Brain microvascular endothelial cell (primary cell): ENCODE results near the gene ARHGAP6.
"Not testable (repeated sequence)": the region's sequence is repeated elsewhere in the genome, so short reads cannot be mapped to it uniquely, and the experiment has no call there.

ENCODE experiments used
- DNase-seq: peaks from one replicate; pipeline ENCODE4 v3.0.0-alpha.2; 2020
- H3K27ac ChIP-seq: fragments of 250-450 bp; sonication (Bioruptor Pico); 2 replicates; pipeline ENCODE4 v1.5.1; 2020; ENCODE audit warnings: mild to moderate bottlenecking, moderate library complexity
- H3K27me3 ChIP-seq: fragments of 250-450 bp; sonication (Bioruptor Pico); replicated peaks from 2 replicates; pipeline ENCODE4 v1.5.1; 2020; ENCODE audit warnings: mild to moderate bottlenecking
- H3K36me3 ChIP-seq: fragments of 250-450 bp; sonication (Bioruptor Pico); replicated peaks from 2 replicates; pipeline ENCODE4 v1.5.1; 2020; ENCODE audit warnings: mild to moderate bottlenecking
- H3K4me3 ChIP-seq: 2 replicates; pipeline ENCODE4 v1.5.1; 2011; ENCODE audit warnings: low read depth, mild to moderate bottlenecking, control low read depth, low read length, moderate library complexity
- CTCF ChIP-seq: IDR thresholded peaks from 2 replicates; pipeline ENCODE4 v1.5.1; 2011; ENCODE audit warnings: low read depth, mild to moderate bottlenecking, moderate library complexity, low read length, control low read depth, inconsistent platforms; ENCODE audit errors: missing control alignments
- in situ Hi-C: cut with HindIII; loops from 2 replicates; pipeline ENCODE4 v1.10.0; 2017; ENCODE audit warnings: low sequenced_read_pairs, low pct_ligation_motif_present

ARHGAP6 gene

DNA sequence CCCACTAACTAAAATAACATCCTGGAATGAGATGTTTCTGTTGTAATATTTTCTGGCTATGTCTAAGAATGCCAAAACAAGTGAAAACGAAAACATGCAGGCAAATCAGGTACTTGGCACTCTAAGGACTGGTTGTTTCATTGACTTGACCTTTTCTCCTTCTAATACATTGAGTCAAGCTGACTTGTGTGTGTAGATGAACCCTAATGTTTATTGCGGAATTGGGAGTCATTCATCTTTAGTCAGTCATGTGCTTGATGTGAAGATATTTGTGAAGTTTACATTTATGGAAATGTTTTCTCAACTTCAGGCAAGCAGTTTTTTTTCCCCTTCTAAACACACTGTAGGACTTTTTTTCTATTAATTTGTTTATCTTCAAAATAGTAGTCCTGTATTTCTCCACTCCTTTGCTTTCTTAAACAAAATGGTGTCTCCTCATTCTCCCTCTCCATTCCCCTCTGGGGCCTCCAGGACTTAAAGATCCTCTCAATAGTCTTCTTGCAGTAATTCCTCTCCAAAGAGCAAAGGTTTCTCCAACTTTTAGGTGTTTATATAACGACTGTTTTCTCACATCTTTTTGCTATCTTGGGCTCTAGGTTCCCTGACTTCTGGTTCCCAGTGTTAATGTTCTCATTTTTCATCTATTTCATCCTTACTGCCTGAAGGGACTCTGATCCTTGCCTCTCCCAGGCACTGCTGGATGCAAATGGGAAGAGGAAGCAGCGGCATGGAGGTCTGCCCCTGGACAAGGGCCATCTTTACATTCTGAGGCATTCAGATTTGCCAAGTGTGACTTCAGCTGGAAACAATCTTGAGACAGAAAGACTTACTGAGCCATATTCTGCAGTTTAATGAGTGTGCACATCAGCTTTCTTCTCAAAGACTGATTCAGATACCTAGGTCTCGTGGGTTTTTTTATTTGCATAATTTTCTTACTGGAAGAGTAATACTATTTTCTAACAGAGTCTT is 166.4 kb downstream of the ARHGAP6 start:
- no peak overlapping the region for H3K4me3 ChIP-seq
- no peaks in the 10 kb centered on the region for H3K27me3 ChIP-seq
- in situ Hi-C loops, result no loop called here
- no peaks in the 10 kb centered on the region for H3K36me3 ChIP-seq
- DNase-seq, result peak; percentile 29
- no peak for TF ChIP-seq CTCF
- H3K27ac ChIP-seq, result no peak overlapping the region

DNA sequence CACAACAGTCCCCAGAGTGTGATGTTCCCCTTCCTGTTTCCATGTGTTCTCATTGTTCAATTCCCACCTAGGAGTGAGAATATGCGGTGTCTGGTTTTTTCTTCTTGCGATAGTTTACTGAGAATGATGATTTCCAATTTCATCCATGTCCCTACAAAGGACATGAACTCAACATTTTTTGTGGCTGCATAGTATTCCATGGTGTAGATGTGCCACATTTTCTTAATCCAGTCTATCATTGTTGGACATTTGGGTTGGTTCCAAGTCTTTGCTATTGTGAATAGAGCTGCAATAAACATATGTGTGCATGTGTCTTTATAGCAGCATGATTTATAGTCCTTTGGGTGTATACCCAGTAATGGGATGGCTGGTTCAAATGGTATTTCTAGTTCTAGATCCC is 174.3 kb downstream of the ARHGAP6 start:
- H3K36me3 ChIP-seq, DNase-seq, H3K4me3 ChIP-seq, H3K27ac ChIP-seq, H3K27me3 ChIP-seq, in situ Hi-C loops: not testable (repeated sequence)

DNA sequence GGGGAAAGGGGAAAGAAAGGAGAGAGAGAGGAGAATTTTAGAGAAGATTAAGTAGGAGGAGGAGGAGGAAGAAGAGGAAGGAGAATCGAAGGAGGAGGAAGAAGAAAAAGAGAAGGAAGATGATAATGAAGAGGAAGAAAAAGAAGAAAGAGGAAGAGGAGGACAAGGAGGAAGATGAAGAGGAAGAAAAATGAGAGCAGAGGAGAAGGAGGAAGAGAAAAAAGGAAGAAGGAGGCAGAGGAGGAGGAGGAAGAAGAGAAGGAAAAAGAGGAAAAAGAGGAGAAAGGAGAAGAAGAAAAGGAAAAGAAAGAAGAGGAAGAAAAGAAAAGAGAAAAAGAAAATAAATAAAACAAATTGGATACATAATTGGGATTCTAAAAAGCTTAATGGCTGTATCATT is 181.4 kb downstream of the ARHGAP6 start:
- in situ Hi-C loops, result no loop called here
- TF ChIP-seq CTCF, result no peak
- H3K27me3 ChIP-seq, result no peaks in the 10 kb centered on the region

GRCh38 chrX:11481035-11481434 is 184.7 kb downstream of the ARHGAP6 start:
- peak overlapping the region; percentile 65 for H3K27ac ChIP-seq
- no peaks in the 10 kb centered on the region for H3K36me3 ChIP-seq
- no peak for TF ChIP-seq CTCF
- no peaks in the 10 kb centered on the region for H3K27me3 ChIP-seq
- DNase-seq, result no peak
- no peak overlapping the region for H3K4me3 ChIP-seq
- in situ Hi-C loops, result no loop called here

More for the DNA sequence above, 181.4 kb downstream of the ARHGAP6 start:
- Histone ChIP-seq H3K27ac (no peak overlapping the region), H3K36me3 (no peaks in the 10 kb centered on the region), H3K4me3 (no peak overlapping the region)
- no peak for DNase-seq

DNA sequence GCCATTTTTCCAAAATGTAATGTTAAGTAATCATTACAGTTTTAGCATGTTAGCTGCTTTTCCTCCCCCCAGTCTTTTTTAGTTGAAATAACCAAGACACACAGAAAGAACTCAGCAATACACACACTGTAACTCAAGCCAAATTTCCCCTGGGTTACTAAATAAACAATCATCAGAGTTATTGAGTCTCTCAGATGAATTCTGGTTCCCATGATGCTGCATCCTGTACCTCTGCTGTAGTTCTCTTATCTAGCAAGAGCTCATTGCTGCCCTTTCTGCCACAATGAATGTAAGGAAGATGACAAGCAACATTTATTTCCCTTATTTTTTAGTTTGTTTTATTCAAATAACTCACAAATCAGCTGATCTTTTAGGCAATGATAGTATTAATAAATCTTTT is 185.1 kb downstream of the ARHGAP6 start:
- in situ Hi-C loops, result no loop called here
- TF ChIP-seq CTCF, result no peak
- Histone ChIP-seq H3K36me3 (no peaks in the 10 kb centered on the region), H3K27ac (peak overlapping the region; percentile 65), H3K4me3 (no peak overlapping the region), H3K27me3 (no peaks in the 10 kb centered on the region)
- DNase-seq, result peak; percentile 67

GRCh38 chrX:11478911-11479310 is 186.8 kb downstream of the ARHGAP6 start:
- in situ Hi-C loops, result no loop called here
- Histone ChIP-seq H3K27ac (no peak overlapping the region), H3K36me3 (no peaks in the 10 kb centered on the region), H3K27me3 (no peaks in the 10 kb centered on the region), H3K4me3 (no peak overlapping the region)
- DNase-seq, result no peak
- no peak for TF ChIP-seq CTCF
